Stomach smooth muscle (tissue), 2 donors: ENCODE data around the gene CSDE1.
A peak's percentile ranks its signal among the peaks of the same experiment; 100 is the strongest.
"Not testable (repeated sequence)": the region's sequence is repeated elsewhere in the genome, so short reads cannot be mapped to it uniquely, and the experiment has no call there.

Experiments used
- H3K27ac ChIP-seq: one replicate; pipeline ENCODE4 v1.7.0; 2013; ENCODE audit warnings: mild to moderate bottlenecking, low read length, inconsistent platforms
- H3K27me3 ChIP-seq, 2 donors: one replicate each; pipeline ENCODE4 v1.7.0; 2013; ENCODE audit warnings: low read length in 2 of 2; ENCODE audit not compliant: insufficient read depth in 2 of 2, control insufficient read depth in 1 of 2
- H3K36me3 ChIP-seq, 2 donors: one replicate each; pipeline ENCODE4 v1.7.0; 2013; ENCODE audit warnings: low read length in 2 of 2; ENCODE audit not compliant: control insufficient read depth in 2 of 2, insufficient read depth in 2 of 2
- H3K4me1 ChIP-seq: one replicate; pipeline ENCODE4 v1.7.0; 2013; ENCODE audit warnings: low read length; ENCODE audit not compliant: control insufficient read depth, insufficient read depth
- H3K4me3 ChIP-seq, 2 donors: one replicate each; pipeline ENCODE4 v1.7.0; 2013; ENCODE audit warnings: low read length in 2 of 2
- H3K9ac ChIP-seq, 2 donors: one replicate each; pipeline ENCODE4 v1.7.0; 2013; ENCODE audit warnings: low read length in 2 of 2, mild to moderate bottlenecking in 1 of 2
- H3K9me3 ChIP-seq, 2 donors: one replicate each; pipeline ENCODE4 v1.7.0; 2013; ENCODE audit warnings: low read length in 2 of 2; ENCODE audit not compliant: control insufficient read depth in 2 of 2
- donor health status: healthy.
- donor health status: Pancreatic carcinoma.

Gene CSDE1

DNA sequence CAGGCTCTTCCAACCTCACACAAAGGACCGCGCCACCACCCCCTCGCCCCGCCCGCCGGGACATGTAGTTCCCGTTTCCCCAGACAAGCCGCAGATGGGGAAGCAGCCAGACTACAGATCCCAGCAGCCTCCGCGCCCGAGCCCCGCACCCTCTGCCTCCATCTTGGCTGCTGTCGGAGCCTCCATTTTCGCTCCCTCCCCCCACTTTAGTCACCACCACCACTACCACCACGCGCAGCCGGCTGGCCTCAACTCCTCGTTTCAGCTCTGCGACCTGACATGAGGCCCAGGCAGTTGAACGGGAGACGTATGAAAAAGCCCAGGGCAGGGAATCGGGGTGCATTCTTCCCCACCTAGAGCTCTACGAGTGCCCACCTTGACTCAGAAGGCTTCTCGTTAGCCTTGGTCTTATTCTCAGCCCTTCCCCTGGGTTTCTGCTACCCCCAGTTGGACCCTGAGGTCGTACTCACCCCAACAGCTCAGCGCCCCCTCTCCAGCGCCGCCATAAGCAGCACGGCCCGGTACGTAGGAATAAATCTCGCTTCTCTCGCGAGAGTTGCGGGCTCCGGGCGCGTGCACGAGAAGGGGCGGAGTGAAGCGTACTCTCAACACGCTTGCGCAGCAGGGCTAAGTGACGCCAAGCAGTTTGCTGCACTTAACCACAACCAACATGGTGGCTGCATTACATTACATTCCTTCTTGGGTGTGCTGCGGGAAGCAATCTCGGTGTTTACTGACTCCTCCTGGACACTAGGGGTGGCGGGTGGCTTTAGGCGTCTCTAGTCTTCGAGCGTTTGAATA, at the start of gene CSDE1:
CSDE1 (minus strand) TSS at position 530 of the 801 bp plus-strand sequence. CDS start 18,094 bp downstream, outside the sequence.
- no peaks in the 10 kb centered on the region for H3K27me3 ChIP-seq
- H3K4me3 ChIP-seq = peak within 1 kb of the TSS; percentile 96 to 100
- H3K4me1 ChIP-seq = peaks cover 17% of the 10 kb centered on the region
- no peaks in the 10 kb centered on the region for H3K9me3 ChIP-seq
- H3K9ac ChIP-seq = peak within 1 kb of the TSS; percentile 100
- H3K36me3 ChIP-seq = no peaks in the 10 kb centered on the region
- H3K27ac ChIP-seq = peak within 1 kb of the TSS; percentile 100

GRCh38 chr1:114804449-114804848, 46.7 kb upstream of the CSDE1 start:
- H3K27ac ChIP-seq, H3K4me3 ChIP-seq, H3K4me1 ChIP-seq, H3K36me3 ChIP-seq, H3K27me3 ChIP-seq, H3K9ac ChIP-seq, H3K9me3 ChIP-seq: not testable (repeated sequence)

GRCh38 chr1:114803001-114803400, 45.2 kb upstream of the CSDE1 start:
- Histone ChIP-seq H3K9ac (no peak overlapping the region), H3K27me3 (peaks cover 0 to 4% of the 10 kb centered on the region in 2 donors), H3K4me1 (no peaks in the 10 kb centered on the region), H3K9me3 (no peaks in the 10 kb centered on the region), H3K27ac (no peak overlapping the region), H3K4me3 (no peak overlapping the region), H3K36me3 (no peaks in the 10 kb centered on the region)

- Histone ChIP-seq H3K9ac (no peak overlapping the region), H3K4me3 (no peak overlapping the region), H3K27ac (no peak overlapping the region), H3K9me3 (no peaks in the 10 kb centered on the region), H3K4me1 (no peaks in the 10 kb centered on the region), H3K36me3 (no peaks in the 10 kb centered on the region), H3K27me3 (peaks cover 0 to 5% of the 10 kb centered on the region in 2 donors)
Observed at GRCh38 chr1:114794038-114794437, 36.3 kb upstream of the CSDE1 start.

DNA sequence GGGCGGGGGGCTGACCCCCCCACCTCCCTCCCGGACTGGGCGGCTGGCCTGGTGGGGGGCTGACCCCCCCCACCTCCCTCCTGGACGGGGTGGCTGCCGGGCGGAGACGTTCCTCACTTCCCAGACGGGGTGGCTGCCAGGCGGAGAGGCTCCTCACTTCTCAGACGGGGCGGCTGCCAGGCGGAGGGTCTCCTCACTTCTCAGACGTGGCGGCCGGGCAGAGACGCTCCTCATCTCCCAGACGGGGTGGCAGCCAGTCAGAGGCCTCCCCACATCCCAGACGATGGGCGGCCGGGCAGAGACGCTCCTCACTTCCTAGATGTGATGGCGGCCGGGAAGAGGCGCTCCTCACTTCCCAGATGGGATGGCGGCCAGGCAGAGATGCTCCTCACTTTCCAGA, 32.8 kb upstream of the CSDE1 start:
- H3K4me3 ChIP-seq, H3K4me1 ChIP-seq, H3K27ac ChIP-seq, H3K36me3 ChIP-seq, H3K9me3 ChIP-seq, H3K9ac ChIP-seq, H3K27me3 ChIP-seq: not testable (repeated sequence)

GRCh38 chr1:114786440-114786839, 28.7 kb upstream of the CSDE1 start:
- H3K4me1 ChIP-seq, H3K9me3 ChIP-seq, H3K4me3 ChIP-seq, H3K27ac ChIP-seq, H3K27me3 ChIP-seq, H3K36me3 ChIP-seq, H3K9ac ChIP-seq: not testable (repeated sequence)

DNA sequence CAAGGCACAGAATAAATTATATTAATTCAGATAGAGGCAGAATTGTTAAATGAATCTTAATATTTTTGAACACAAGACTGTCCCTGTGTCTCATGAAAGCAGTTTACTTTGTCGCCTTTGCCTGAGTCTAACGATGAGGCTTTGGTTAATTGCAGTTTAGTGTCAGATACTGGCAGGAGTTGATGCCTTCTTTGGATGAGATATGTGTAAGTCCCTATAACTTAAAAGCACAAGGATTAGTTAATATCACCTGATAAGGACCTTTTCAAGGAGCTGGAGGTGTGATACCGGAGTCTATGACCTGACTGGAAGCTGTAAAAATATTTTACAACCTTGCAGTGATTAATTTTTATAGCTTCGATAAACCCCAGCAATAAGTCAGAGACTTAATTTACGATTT, 24.7 kb upstream of the CSDE1 start:
- peaks cover 4% of the 10 kb centered on the region for H3K4me1 ChIP-seq
- H3K27ac ChIP-seq = no peak overlapping the region

GRCh38 chr1:114780344-114781226, 22.8 kb upstream of the CSDE1 start, which contains the start of gene SIKE1:
SIKE1 (minus strand) TSS chr1:114780685; CDS start chr1:114780607, 78 bp downstream.
- Histone ChIP-seq H3K4me3 (peak within 1 kb of the TSS; percentile 77 to 95), H3K27ac (peak within 1 kb of the TSS; percentile 86), H3K9ac (peak within 1 kb of the TSS; percentile 79 to 91), H3K27me3 (no peaks in the 10 kb centered on the region), H3K4me1 (peaks cover 4% of the 10 kb centered on the region), H3K9me3 (no peaks in the 10 kb centered on the region), H3K36me3 (peaks cover 0 to 4% of the 10 kb centered on the region in 2 donors)

More for the DNA sequence above, 24.7 kb upstream of the CSDE1 start:
- Histone ChIP-seq H3K9ac (no peak overlapping the region), H3K9me3 (no peaks in the 10 kb centered on the region), H3K36me3 (peaks cover 0 to 2% of the 10 kb centered on the region in 2 donors), H3K27me3 (no peaks in the 10 kb centered on the region), H3K4me3 (no peak overlapping the region)

DNA sequence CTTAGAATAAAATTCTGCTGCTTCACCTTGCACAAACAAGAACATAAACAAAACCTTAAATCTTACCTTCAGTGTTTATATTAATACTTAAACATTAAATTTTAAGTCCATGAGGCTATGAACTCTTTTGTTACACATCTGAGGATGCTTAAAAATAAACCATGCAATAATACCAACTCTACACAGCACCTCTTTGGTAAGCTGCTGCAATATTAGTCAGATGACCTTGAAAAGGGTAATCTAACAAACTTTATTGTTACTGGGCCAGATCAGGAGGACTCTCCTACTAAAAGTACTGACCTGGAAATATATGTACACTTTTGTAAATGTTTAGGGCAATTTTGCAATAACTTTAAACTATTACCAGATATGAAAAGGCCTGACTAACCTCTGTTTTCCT, 21.9 kb upstream of the CSDE1 start:
- peak overlapping the region; percentile 79 to 91 for H3K9ac ChIP-seq
- H3K36me3 ChIP-seq = peaks cover 0 to 6% of the 10 kb centered on the region in 2 donors

DNA sequence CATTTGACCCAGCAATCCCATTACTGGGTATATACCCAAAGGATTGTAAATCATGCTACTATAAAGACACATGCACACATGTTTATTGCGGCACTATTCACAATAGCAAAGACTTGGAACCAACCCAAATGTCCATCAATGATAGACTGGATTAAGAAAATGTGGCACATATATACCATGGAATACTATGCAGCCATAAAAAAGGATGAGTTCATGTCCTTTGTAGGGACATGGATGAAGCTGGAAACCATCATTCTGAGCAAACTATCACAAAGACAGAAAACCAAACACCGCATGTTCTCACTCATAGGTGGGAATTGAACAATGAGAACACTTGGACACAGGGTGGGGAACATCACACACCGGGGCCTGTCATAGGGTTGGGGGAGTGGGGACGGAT, 18.9 kb upstream of the CSDE1 start:
- not testable (repeated sequence) for H3K4me1 ChIP-seq, H3K4me3 ChIP-seq, H3K27ac ChIP-seq, H3K9me3 ChIP-seq, H3K9ac ChIP-seq, H3K27me3 ChIP-seq
- H3K36me3 ChIP-seq = peaks cover 3 to 14% of the 10 kb centered on the region in 2 donors

More for the DNA sequence above, 21.9 kb upstream of the CSDE1 start:
- Histone ChIP-seq H3K9me3 (no peaks in the 10 kb centered on the region), H3K4me3 (peak overlapping the region; percentile 77 to 95), H3K4me1 (peaks cover 4% of the 10 kb centered on the region), H3K27ac (peak overlapping the region; percentile 86), H3K27me3 (no peaks in the 10 kb centered on the region)
